HL-60/S4 treated with retinoic acid at 250 ng/mL for 4 days and 3 days (cell line): ENCODE results near the gene MBNL2.

Source experiments
- in situ Hi-C: fragments of 300-500 bp; cut with MboI; formaldehyde crosslinking; loops from 2 replicates; pipeline ENCODE4 v1.7.0; 2022; ENCODE audit warnings: low sequenced_read_pairs

Gene MBNL2

GRCh38 chr13:97371486-97372109 is 149.5 kb downstream of the MBNL2 start:
- in situ Hi-C loops, result no loop called here

- in situ Hi-C loops, result no loop called here
Observed at GRCh38 chr13:97372936-97373335, 150.8 kb downstream of the MBNL2 start.

GRCh38 chr13:97373787-97374186 is 151.7 kb downstream of the MBNL2 start:
- in situ Hi-C loops, result no loop called here

GRCh38 chr13:97376981-97377380 is 154.8 kb downstream of the MBNL2 start:
- in situ Hi-C loops, result no loop called here

- in situ Hi-C loops, result no loop called here
Observed at GRCh38 chr13:97379386-97379785, 157.3 kb downstream of the MBNL2 start.

GRCh38 chr13:97380696-97381095 is 158.6 kb downstream of the MBNL2 start:
- in situ Hi-C loops, result no loop called here

GRCh38 chr13:97381189-97381588 is 159.1 kb downstream of the MBNL2 start:
- in situ Hi-C loops, result no loop called here

- in situ Hi-C loops, result no loop called here
Observed at GRCh38 chr13:97382276-97382675, 160.1 kb downstream of the MBNL2 start.

GRCh38 chr13:97384371-97384770 is 162.2 kb downstream of the MBNL2 start:
- in situ Hi-C loops, result no loop called here

GRCh38 chr13:97385146-97385545 is 163.0 kb downstream of the MBNL2 start:
- in situ Hi-C loops, result no loop called here

GRCh38 chr13:97385854-97386253 is 163.7 kb downstream of the MBNL2 start:
- in situ Hi-C loops, result no loop called here

- in situ Hi-C loops, result no loop called here
Observed at GRCh38 chr13:97386801-97387484, 164.8 kb downstream of the MBNL2 start.

- in situ Hi-C loops, result no loop called here
Observed at GRCh38 chr13:97387485-97387839, 165.3 kb downstream of the MBNL2 start.

- in situ Hi-C loops, result no loop called here
Observed at GRCh38 chr13:97387890-97388289, 165.8 kb downstream of the MBNL2 start.

GRCh38 chr13:97388373-97388772 is 166.2 kb downstream of the MBNL2 start:
- in situ Hi-C loops, result no loop called here

GRCh38 chr13:97390941-97391600 is 168.9 kb downstream of the MBNL2 start:
- in situ Hi-C loops, result no loop called here

- in situ Hi-C loops, result no loop called here
Observed at GRCh38 chr13:97392020-97392419, 169.9 kb downstream of the MBNL2 start.

- in situ Hi-C loops, result no loop called here
Observed at GRCh38 chr13:97394542-97394941, 172.4 kb downstream of the MBNL2 start.

- in situ Hi-C loops, result no loop called here
Observed at GRCh38 chr13:97395447-97396136, 173.5 kb downstream of the MBNL2 start.

- in situ Hi-C loops, result no loop called here
Observed at GRCh38 chr13:97397267-97397666, 175.1 kb downstream of the MBNL2 start.

- in situ Hi-C loops, result no loop called here
Observed at GRCh38 chr13:97401421-97401820, 179.3 kb downstream of the MBNL2 start.
